Kidney (tissue), 14 donors: ENCODE measurements around the gene PPM1L. TPM values are rescaled to one million over a fixed set of nuclear protein-coding genes. Genes with fewer than 3 reads are reported as not detected.

Experiments used
- DNase-seq, 5 donors: peaks; one replicate each; pipeline ENCODE4 v3.0.0-alpha.2; 2013 to 2020
- FAIRE-seq: peaks from 2 replicates; lab custom pipeline; 2012; peaks lifted over from hg19 to GRCh38; lab: Jason Lieb, UNC
- H3K27ac ChIP-seq, 2 donors: one replicate each; pipeline ENCODE4 v1.7.0; 2013; ENCODE audit warnings: low read depth in 2 of 2, low read length in 2 of 2, inconsistent platforms in 1 of 2
- H3K27me3 ChIP-seq: one replicate; pipeline ENCODE4 v1.7.1; 2013; ENCODE audit warnings: low read length, inconsistent platforms; ENCODE audit not compliant: control insufficient read depth, insufficient read depth
- H3K36me3 ChIP-seq, 3 donors: one replicate each; pipeline versions ENCODE4 v1.7.0 to v1.7.1; 2013; ENCODE audit warnings: low read length in 3 of 3, control low read depth in 1 of 3, inconsistent platforms in 1 of 3; ENCODE audit not compliant: insufficient read depth in 3 of 3, control insufficient read depth in 2 of 3
- H3K4me1 ChIP-seq, 3 donors: one replicate each; pipeline versions ENCODE4 v1.7.0 to v1.7.1; 2013; ENCODE audit warnings: low read length in 3 of 3, inconsistent platforms in 1 of 3, low read depth in 1 of 3; ENCODE audit not compliant: control insufficient read depth in 2 of 3, insufficient read depth in 2 of 3
- H3K4me3 ChIP-seq, 3 donors: one replicate each; pipeline versions ENCODE4 v1.7.0 to v1.8.1; 2013; ENCODE audit warnings: low read length in 3 of 3, control low read depth in 1 of 3, inconsistent platforms in 1 of 3
- H3K9ac ChIP-seq, 3 donors: one replicate each; pipeline versions ENCODE4 v1.7.0 to v1.7.1; 2013; ENCODE audit warnings: low read length in 3 of 3, control low read depth in 1 of 3, inconsistent platforms in 1 of 3
- H3K9me3 ChIP-seq, 3 donors: one replicate each; pipeline versions ENCODE4 v1.7.0 to v1.7.1; 2013; ENCODE audit warnings: low read length in 3 of 3, control low read depth in 1 of 3, inconsistent platforms in 1 of 3; ENCODE audit not compliant: control insufficient read depth in 2 of 3, insufficient read depth in 1 of 3
- intact Hi-C: fragments of 100-400 bp; cut with DNase I; formaldehyde crosslinking; loops from one replicate; pipeline ENCODE4 v1.11.1; 2022
- polyA plus RNA-seq: library from polyadenylated mRNA; stranded (reverse); fragments of 350-450 nt; fragmentation: Illumina TruSeq; extraction: RNeasy Lipid Tissue Mini Kit (QIAGEN cat#74804); gene quantifications from one replicate; pipeline ENCODE4 v1.2.3, GENCODE V29; 2014; ENCODE audit warnings: low read depth, low replicate concordance; ENCODE audit not compliant: insufficient read depth
- total RNA-seq: library from RNA; stranded (reverse); fragmentation: NEBNext Ultra II Directional; extraction: Animal tissue kit (Norgen Biotek cat#: 25700); gene quantifications from one replicate; pipeline ENCODE4 v1.2.1, GENCODE V29; 2021
- TF ChIP-seq, protein P1 (sequence below): IDR thresholded peaks from 3 replicates; pipeline ENCODE4 v1.5.1; 2012; ENCODE audit warnings: mild to moderate bottlenecking, moderate library complexity, borderline replicate concordance; ENCODE audit not compliant: insufficient read depth; ENCODE audit errors: extremely low read depth
- donor health status: control.
- donor health status: control.
- donor health status: control.
- donor health status: control.
- donor health status: control.
- donor health status: DM: yes; HTN: yes; CAD: no.
- donor health status: Normal renal cell carcinoma (clear cell type).

The PPM1L gene
- total and polyA plus RNA-seq, 2 donors from 2014 or later, result 2.8 to 13.8 TPM

DNA sequence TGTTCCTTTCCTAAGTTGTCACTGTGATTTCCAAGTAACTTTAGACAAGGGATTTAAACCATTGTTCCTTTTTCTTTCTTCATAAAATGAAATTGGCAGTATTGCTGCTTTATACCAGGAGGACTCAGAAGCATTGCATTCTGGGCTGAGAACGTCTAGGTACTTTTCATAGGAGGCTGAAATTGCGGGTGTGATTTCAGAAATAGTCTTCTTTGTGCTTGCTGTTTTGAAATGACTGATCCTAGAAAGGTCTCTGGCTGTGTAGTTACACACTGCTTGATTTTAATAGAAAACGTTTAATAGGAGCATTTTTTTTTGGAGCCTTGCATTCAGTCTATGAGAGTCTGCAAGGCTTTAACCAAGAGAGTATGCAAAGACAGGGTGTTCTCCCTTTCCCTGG lies 56.3 kb downstream of the PPM1L start:
- no peaks in the 10 kb centered on the region for H3K27me3 ChIP-seq
- H3K4me3 ChIP-seq, result no peak overlapping the region
- TF ChIP-seq, protein P1, sequence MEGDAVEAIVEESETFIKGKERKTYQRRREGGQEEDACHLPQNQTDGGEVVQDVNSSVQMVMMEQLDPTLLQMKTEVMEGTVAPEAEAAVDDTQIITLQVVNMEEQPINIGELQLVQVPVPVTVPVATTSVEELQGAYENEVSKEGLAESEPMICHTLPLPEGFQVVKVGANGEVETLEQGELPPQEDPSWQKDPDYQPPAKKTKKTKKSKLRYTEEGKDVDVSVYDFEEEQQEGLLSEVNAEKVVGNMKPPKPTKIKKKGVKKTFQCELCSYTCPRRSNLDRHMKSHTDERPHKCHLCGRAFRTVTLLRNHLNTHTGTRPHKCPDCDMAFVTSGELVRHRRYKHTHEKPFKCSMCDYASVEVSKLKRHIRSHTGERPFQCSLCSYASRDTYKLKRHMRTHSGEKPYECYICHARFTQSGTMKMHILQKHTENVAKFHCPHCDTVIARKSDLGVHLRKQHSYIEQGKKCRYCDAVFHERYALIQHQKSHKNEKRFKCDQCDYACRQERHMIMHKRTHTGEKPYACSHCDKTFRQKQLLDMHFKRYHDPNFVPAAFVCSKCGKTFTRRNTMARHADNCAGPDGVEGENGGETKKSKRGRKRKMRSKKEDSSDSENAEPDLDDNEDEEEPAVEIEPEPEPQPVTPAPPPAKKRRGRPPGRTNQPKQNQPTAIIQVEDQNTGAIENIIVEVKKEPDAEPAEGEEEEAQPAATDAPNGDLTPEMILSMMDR, result no peak
- H3K9ac ChIP-seq, result no peak overlapping the region
- no peaks in the 10 kb centered on the region for H3K36me3 ChIP-seq
- DNase-seq (no peak), FAIRE-seq (no peak)
- H3K9me3 ChIP-seq, result no peaks in the 10 kb centered on the region
- intact Hi-C loops, result no loop called here
- no peak overlapping the region for H3K27ac ChIP-seq
- H3K4me1 ChIP-seq, result peaks cover 0 to 30% (median 18%) of the 10 kb centered on the region in 3 donors

DNA sequence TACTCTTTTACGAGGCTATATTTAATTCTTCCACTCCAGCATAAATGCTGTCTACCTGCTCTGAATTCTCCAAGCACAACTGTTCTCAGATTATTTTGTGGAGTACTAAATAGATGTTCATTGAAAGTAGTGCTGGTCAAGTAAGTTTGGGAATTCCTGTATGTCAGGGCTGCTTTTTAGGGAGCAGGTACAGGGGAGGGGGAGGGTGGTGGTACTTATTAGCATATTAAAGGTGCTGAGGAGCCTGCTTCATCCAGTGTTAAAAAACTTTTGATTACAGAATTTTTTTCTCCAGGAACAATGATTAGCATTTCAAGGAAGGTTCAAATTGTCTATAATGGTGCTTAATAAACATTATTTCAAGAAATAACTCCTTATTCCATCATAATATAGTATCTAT lies 59.2 kb downstream of the PPM1L start:
- no peak for FAIRE-seq
- H3K4me3 ChIP-seq, result no peak overlapping the region
- TF ChIP-seq, protein P1, result no peak
- H3K27me3 ChIP-seq, result no peaks in the 10 kb centered on the region
- intact Hi-C loops, result no loop called here
- H3K4me1 ChIP-seq, result peaks cover 0 to 11% (median 2%) of the 10 kb centered on the region in 3 donors
- no peaks in the 10 kb centered on the region for H3K9me3 ChIP-seq
- no peak for DNase-seq
- no peak overlapping the region for H3K27ac ChIP-seq
- H3K36me3 ChIP-seq, result no peaks in the 10 kb centered on the region
- no peak overlapping the region for H3K9ac ChIP-seq

DNA sequence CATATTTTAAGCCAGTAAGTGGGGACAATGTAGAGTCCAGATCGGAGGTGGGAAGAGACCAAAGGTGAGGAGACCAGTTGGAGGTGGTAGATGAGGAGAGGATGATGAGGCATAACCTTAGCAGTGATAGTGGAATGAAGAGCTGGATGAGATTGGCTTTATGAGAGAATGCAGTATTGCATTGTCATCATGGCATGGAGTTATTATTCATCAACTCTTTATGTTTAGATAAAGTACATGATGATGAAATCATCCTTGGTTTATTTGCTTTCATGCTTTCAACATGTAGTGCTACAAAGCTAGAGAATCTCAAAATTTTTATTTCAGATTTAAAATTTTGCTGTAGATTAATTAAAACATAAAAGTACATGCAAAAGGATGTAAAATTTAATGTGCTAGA lies 64.0 kb downstream of the PPM1L start:
- no peak for FAIRE-seq
- TF ChIP-seq, protein P1, result no peak

DNA sequence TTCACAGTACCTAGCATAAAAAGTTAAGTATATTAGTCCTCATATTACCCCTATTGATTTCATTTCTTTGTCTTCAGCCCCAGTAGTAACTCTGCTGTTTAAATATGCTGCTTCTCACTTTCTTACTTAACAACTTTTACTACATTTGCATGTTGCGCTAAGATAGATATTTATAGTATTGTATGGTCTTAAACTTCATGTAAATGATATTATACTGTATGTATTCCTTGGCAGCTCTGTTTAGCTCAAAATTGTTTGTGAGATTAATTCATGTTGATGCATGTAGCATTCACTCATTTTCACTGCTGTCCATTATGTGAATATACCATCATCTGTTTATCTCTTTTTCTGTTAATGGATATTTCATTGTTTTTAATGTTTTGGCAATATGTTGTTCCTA lies 64.4 kb downstream of the PPM1L start:
- no peak for DNase-seq
- no peak for FAIRE-seq
- Histone ChIP-seq H3K9me3 (no peaks in the 10 kb centered on the region), H3K27ac (no peak overlapping the region), H3K36me3 (no peaks in the 10 kb centered on the region), H3K4me3 (no peak overlapping the region), H3K27me3 (no peaks in the 10 kb centered on the region), H3K4me1 (no peaks in the 10 kb centered on the region), H3K9ac (no peak overlapping the region)
- intact Hi-C loops, result no loop called here
- TF ChIP-seq, protein P1, result no peak

More for the DNA sequence above, 64.0 kb downstream of the PPM1L start:
- DNase-seq, result no peak
- Histone ChIP-seq H3K4me1 (no peaks in the 10 kb centered on the region), H3K36me3 (no peaks in the 10 kb centered on the region), H3K9ac (no peak overlapping the region), H3K4me3 (no peak overlapping the region), H3K9me3 (no peaks in the 10 kb centered on the region), H3K27me3 (no peaks in the 10 kb centered on the region), H3K27ac (no peak overlapping the region)
- intact Hi-C loops, result no loop called here
